HCEC 1CT (cell line): ENCODE measurements around the gene MLYCD.
"Not testable (repeated sequence)": the region's sequence is repeated elsewhere in the genome, so short reads cannot be mapped to it uniquely, and the experiment has no call there.

ENCODE experiments used
- DNase-seq: peaks from one replicate; pipeline ENCODE4 v3.0.0-alpha.2; 2017

MLYCD gene

DNA sequence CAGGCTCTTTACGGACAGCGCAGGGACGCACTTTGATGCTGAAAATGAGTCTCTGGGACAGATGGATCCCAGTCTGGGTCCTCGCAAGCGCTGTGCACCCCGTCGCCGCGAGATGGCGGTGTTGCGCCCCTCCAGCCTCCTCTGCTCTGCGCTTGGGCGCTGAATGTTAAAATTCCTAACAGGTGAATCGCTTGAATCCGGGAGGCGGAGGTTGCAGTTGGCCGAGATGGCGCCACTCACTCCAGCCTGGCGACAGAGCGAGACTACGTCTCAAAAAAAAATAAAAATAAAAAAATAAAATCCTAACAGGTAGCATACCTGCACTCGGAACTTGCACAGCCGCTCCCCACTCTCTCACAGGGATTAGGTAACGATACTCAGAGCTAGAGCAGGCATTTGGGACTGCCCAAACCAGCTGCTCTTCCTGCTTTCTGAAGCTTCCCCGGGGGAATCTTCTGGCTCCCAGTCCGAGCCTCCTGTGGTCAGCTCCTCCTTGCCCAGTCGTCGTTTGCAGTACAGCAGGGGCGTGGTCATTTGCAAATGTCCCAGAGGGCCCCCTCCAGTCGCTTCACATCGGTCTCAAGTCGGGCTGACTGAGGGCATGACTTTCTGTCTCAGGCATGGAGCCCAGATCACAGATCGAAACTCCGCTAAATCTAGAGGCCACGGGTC is 27.9 kb downstream of the MLYCD start:
- DNase-seq, result peak; percentile 43

DNA sequence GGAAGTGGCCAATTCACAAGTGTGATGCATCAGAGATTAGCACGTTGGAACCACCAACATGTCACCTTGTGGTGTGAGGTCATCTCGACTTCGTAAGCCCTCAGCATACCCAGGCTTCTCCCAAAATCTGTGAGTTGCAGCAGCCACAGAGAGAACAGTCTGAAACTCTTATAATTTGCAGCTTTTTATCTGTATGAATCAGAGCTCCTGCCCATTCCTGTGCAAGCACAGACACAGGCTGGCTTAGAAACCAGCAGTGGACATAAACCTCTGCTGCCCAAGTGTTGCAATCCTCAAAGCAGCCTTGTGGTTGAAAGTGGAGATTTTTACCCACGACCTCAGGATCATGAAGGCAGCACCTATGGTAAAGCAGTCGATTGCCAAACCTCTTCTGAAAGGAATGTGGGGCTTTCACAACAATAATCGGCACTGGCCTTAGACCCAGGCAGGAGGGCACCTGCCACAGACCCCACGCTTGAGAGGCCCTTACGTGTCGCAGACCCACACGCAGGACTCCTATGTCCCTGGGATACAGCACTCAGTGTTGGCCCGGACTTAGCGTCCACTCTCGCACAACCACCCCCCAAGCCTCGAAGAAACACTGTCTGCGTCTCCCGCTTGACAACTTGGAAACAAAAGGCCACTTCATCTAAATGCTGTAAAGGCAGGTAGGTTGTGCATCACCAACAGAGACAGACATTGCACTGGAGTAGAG is 29.6 kb downstream of the MLYCD start:
- peak; percentile 38 for DNase-seq

DNA sequence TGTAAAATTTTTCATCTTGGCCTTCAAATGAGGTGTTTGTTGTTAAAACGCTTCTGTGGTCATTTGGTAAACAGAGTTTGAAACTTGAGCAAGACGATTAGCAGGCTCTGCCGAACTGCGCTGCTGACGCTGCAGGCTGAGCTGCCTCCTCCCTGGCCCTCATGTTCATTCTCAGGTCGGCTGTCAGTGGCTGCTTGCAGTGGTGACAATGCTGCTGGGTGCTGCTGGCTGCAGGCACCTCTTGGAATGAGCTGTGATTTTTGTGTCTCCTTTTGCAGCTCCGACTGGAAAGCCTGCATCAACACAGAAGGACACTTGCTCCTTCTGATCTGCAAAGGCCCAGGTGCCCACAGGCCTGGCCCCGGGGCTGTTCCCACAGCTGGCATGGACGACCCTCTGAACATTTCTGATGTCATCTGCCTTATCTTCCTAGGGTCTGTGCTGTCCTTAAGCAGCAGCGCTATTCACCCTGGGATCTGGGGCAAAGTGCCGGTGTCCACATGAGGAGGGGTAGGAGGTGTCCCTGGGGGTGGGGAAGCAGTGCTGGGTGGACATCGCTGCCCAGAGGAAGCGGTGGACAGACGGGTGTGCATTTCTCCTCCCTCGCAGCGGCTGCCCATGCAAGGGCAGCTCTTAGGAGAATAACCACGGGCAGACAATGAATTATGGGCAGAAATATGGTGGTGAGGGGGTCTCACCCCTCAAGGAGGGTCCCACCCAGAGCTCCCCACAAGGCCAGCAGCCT is 31.1 kb downstream of the MLYCD start:
- no peak for DNase-seq

DNA sequence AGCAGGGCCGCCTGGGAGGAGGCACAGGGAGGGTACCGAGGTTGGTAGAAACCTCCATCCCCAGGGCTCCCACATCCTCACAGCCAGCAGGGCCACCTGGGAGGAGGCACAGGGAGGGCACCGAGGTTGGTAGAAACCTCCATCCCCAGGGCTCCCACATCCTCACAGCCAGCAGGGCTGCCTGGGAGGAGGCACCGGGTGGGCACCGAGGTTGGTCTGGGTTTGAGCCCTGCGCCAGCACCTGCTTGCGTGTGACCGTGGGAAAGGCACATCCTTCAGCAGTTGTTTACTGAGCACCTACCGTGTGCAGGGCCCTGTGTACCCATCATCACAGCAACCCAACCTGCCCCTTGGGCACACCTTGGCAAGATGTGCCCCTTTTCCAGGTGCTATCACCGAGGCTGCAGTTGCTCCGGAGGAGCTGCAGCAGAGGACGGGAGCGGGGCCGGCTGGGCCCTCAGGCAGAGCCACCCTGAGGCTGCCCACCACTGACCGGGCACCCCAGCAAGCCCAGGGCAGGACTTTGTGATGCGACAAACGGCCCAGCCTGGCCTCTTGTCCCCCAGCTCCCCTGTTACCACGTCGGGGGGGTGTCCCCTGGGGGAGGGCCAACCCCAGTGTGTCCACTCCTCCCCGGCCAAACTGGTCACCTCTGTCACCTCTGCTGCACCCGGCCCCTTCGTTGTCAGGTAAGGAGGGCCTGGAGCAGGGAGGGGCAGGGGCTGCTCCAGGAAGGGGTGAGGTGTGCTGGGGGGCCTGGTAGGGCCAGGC is 32.0 kb downstream of the MLYCD start:
- no peak for DNase-seq

DNA sequence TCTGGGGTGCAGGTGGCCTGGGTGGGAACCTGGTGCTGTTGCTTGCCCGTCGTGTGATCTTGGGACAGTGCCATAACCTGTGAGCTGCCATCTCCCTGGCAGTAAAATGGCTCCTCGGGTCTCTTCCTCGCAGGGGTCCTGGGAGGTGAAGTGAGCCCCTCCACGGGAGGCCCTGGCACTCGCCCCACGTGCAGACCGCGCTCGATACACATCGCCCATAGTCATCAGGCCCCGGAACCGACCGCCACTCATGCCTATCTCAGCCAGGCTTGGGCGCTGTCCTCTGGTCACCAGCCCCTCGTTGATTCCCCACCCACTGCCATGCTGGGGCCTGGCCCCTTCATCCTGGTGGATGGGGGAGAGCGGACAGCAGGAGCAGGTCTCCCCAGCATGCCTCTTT is 32.6 kb downstream of the MLYCD start:
- no peak for DNase-seq

DNA sequence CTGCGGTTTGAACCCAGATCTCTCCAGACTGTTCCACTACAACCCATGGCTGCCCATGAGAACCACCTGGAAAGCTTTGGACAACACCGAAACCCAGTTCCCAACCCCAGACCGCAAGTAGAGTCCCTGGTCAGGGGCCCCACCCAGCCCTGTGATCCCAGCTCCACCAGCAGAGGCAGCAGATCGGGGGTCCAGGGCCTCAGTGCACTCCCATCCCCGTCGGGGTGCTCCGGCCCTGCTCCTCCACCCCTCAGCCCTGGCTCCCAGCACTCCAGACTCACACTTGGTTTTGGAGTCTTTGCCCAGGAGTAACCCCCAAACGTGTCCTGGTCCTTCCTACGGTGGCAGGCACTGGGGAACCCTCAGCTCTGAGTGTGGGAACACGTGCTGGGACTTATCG is 33.4 kb downstream of the MLYCD start:
- no peak for DNase-seq

DNA sequence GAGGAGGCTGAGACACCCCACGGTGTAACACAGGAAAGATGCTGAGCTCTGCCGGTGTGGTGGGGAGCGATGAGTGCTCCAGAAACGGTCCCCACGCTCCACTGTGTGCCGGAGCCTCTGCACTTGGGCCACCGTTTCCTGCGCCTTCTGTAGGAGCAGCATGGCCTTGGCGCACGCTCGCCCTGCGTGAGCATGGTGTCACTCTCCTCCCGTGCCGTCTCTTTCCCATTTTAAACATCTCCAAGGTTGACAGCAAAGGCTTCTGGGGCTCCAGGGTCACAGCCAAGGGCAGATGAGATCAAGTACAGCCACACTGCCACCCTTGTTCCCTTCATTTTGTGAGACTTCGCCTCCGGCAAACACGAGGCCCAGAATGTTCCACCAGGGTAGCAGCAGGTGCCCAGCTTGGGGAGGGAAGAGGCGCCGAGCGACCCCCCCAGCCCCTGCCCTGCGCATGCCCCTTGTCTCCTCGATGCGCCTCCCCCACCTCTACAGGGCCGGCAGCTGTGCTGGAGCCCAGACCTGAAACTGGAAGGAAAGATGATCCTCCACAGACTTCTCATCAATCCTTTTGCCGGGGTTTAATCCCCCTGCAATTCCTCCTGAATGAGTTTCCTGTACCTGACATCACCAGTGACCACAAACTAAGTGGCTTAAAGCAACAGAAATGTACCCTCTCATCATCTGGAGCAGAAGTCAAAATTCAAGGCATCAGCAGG is 34.2 kb downstream of the MLYCD start:
- no peak for DNase-seq

DNA sequence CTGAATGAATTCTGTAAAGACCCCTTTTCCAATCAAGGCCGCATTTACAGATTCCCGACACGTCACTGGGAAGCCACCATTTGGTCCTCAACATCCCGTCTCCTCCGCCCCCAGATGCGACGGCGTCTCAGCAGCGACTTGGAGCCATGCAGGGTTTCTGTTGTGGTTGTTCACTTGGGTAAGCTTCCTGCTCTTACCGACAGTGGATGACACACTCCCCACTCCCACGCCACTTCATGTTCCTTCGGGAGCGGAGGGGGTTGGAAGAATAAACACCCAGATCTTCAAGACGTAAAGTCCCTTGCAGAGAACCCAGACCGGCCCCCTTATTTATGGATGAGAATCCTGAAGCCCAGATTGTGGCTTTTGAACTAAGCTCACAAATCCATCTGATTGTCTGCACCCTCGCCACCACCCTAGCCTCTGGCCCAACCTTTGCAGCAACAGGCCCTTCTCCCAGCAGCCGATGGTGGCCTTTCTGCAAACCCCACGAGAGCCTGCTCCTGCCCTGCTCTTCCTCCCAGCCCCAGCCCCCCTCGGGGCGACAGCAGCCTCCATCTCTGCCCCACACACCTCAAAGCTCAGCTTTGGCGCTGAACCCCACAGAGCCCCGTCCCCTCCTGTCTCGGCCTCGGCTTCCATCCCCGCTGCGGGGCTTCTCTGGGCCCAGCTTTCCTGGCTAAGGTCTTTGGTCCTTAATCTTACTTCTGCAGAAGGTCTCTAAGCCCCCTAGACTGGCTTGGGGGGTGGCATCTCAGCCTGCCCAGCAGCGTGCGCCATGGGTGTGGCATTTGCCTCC is 35.2 kb downstream of the MLYCD start:
- no peak for DNase-seq

DNA sequence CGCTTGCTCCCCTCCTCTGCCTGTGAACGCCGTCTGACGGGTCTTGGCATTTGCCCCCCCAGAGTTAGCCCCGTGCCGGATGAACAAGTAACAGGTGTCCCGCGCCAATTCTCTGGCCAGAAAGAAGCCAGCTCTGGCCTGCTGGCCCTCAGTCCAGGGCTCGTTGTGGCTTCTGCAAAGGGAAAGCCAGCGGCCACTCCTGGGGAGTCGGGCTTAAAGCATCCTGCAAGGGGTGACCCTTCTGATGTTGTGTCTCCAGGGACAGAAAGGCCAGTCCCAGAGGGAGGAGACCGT is 35.7 kb downstream of the MLYCD start:
- no peak for DNase-seq

DNA sequence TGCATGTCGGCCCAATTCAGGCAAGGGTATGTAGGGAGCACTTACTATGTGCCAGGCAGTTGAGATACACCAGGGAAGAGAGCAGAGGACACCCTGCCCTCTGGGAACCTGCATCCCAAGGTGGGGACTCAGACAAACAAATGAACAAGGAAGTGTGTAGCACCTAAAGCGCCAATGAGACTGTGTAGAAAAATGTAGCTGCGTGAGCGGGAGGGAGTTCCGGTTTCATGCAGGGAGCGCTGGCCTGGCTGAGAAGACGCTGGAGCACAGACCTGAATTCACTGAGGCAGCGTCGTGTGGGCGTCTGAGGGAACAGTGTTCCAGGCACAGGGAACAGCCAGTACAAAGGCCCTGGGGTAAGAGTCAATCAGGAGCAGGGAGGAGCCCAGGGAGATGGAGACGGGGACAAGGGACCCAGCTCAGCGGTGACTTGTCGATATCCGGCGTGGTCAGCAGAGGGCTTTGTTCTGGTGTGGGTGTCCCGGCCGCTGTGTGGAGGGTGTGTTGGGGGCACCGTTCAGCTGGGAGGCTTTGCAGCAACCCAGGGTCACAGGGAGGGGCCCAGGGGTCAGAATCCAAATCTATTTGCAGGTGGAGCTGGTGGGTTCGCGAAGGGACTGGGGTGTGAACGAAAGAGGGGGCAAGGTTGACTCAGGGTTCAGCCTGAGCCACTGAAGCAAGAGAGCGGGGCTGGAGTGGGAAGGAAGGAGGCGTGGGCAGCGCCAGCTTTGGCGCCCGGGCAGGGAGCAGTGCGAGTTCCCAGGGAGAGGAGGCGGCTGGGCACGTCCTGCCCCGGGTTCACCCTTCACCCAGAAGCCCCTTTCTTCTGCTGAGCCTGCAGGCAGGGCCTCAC is 36.3 kb downstream of the MLYCD start:
- DNase-seq, result no peak

DNA sequence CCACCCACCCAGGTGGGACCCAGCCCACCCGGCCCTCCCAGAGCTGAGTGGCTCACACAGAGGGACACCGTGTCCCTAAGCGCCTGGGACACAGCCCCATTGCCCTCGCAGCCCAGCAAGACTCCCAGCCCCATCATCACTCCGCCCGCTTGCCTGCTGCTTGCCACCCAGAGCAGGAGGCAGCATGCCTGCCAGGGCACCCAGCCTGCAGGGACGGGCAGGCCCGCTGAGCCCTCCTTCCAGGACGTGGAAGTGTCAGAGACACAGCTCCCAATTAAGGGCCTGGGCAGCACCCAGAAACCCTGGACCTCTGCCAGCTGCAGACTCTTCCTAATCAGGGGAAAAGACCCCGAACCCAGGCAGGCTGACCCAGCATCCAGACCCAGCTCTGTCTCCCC is 36.9 kb downstream of the MLYCD start:
- DNase-seq, result no peak

DNA sequence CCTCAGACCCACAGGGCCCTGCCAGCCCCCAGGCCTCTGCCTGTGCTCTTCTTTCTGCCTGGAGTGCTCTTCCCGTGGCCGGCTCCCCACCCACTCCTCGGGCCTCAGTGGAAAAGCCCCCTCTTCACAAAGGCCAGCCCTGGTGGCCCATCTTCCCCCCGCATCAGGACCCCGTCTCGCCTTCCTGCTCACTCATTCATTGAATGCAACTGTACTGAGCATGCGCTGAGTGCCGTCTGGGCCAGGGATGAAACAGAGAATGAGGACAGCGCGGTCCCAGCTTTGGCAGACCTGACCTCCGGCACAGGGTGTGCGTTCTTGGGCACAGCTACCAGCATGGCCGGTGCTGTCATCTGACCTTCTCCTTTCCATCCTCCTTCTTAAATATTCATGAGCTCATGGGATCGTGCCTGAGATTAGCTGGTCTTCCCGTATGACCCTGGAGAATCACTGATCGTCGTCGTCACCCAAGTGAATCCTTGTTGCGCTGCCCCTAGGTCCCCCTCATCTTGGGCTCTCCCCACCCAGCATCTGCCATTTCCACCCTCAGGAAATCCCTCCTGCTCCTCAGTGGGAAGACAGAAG is 37.8 kb downstream of the MLYCD start:
- DNase-seq, result no peak

DNA sequence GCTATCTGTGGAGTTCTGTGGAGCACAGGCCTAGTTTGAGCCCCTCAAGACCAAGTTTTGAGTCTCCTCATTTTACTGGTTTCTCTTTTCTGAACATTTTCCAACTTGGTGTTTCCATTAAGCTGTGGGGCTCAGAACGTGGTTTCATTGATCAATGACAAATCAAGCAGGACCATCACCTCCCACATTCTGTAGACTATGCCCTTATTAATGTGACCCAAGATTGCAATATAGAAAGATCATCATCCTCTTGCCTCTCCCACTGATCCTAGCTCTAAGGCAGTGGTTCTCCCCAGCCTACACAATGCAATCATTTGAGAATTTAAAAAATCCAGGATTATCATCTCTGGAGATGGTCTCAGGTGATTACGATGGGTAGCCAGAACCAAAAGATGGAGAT is 38.4 kb downstream of the MLYCD start:
- DNase-seq, result no peak

DNA sequence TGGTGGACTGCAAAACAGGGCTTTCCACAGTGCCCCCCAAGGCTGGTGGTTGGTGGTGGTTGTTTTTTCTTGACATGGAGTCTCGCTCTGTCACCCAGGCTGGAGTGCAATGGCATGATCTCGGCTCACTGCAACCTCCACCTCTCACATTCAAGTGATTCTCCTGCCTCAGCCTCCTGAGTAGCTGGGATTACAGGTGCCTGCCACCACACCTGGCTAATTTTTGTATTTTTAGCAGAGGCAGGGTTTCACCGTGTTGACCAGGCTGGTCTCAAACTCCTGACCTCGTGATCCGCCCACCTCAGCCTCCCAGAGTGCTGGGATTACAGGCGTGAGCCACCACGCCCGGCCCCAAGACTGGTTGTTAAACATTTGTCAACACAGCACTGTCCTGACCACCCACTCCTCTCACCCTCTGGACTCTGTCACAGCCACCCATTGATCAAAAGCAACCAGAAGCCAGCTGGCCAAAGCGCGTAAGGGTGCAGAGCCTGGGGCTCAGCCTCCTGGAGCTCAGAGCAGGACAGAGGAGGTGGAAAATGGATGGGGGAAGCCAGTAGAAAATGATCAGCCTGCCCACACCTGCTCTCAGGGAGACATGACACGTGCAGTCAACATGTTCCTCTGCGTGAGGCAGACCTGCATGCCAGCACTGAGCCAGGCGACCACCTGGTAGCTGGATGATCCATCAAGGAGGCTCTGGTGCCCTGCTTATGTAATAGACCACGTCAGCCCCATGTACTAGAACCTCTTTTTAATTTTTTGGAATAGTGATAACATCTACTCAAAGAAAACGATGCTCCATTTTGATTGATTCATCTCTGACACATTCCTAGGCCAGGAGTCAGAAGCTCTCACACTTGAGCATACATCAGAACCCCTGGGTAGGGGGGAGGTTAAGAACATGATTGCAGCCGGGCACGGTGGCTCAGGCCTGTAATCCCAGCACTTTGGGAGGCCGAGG is 39.3 kb downstream of the MLYCD start:
- DNase-seq, result no peak

DNA sequence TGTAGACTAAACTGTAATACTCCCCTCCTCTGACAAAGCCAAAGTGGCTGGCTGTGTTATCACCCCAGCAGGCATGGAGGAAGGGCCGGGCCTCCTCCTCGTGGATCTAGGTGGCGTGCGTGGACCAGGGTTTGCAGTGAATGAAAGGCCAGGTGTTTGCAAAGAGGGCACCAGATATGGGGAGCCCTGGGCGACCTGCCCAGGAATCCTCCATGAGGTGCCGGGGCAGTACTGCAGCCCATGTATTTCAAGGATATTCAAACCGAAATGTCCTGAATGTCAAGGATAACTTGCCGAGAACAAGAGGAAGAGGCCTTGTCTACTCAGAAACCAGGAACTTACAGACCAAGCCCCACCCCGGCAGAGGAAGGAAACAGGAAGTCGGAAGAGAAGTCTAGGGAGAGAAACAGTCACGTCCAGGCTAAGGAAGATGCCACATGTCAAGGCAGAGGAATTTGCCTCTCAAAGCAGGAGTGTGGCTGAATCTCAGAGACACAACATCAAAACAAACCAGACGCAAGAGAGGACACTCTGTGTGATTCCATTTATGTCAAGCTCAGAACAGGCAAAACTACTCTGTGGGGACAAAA is 40.4 kb downstream of the MLYCD start:
- no peak for DNase-seq

DNA sequence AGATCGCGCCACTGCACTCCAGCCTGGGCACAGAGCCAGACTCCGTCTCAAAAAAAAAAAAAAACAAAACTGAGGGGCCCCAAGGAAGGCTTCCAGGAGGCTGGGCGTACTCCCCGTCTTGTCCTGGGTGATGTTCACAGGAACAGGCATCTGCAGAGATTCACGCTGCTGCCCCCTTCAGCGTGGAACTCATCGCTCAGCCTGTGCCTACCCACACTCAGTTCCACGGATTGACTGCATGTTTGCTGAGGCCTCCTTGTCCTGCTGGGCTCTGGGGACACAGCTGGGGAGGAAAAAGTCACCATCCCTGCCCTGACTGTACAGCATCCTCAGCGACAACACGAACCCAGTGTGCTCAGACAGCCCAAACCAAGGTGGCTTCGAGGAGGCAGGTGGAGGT is 41.2 kb downstream of the MLYCD start:
- no peak for DNase-seq

DNA sequence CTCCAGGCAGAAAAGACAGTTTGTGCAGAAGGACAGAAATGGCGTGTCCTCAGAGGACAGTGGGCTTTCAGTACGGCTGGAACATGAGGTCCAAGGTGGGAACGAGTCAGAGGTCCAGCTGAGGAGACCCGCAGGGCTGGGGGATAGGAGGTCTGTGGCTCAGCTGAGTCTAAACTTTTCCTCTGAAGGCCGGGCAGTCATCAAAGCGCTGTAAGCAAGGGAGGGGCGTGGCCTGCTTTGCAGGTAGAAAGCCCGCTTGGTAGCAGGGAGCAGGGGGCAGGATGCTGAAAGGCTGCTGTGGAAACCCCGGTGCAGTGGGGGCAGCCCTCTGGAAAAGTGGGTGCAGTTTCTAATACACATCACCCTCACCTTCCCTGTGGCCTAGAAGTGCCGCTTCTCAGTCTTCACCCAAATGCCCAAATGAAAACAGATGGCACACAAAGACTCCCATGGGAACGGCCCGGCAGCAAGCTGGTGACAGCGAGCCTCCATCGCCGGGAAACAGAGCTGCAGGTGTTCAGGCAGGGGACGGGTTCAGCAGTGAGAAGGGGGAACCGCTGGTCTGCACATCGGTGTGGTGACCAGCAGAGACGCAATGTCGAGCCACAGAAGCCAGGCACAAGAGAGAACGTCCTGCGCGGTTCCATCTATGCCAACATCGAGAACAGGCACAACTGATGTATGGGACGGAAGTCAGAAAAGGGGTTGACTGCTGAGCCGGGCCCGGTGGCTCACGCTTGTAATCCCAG is 41.9 kb downstream of the MLYCD start:
- DNase-seq, result no peak

DNA sequence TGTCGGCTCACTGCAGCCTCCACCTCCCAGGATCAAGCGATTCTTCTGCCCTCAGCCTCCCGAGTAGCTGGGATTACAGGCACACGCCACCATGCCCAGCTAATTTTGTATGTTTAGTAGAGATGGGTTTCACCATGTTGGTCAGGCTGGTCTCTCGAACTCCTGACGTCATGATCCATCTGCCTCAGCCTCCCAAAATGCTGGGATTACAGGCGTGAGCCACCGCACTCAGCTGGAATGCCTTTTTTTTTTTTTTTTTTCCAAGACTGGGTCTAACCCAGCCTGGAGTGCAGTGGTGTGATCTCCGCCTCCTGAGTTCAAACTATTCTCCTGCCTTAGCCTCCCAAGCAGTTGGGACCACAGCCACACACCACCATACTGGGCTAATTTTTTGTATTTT is 42.6 kb downstream of the MLYCD start:
- not testable (repeated sequence) for DNase-seq
